ENCODE measurements around the gene PRKD1. TPM values are rescaled to one million over a fixed set of nuclear protein-coding genes. Genes with fewer than 3 reads are reported as not detected.

Gene PRKD1
- total and polyA plus RNA-seq, 3 donors from 2014 or later: 29.9 to 82.9 (median 67.2) TPM

DNA sequence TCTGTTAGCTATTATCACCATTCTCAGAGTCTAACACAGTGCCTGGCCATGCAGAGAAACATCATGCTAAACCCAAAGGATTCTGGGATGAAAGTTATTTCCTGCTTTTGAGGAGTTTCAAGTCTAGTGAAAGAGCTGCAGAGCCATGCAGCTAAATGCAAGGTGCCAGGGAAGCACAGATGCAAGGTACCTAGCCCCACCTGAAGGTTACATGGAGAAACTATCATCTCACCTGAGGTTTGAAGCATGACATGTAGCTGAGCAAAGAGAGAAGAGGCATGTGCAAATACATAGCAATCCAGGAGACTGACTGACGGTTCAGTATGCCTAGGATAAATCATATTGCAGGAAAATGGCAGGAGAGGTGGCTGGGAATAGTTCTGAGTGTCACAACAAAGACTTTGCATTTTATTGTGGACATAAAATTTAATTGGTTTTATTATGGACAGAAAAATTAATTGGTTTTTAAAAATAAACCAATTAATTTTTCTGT lies 170.4 kb downstream of the PRKD1 start:
- Histone ChIP-seq H3K9me3 (no peaks in the 10 kb centered on the region), H3K36me3 (ENCODE audit: low read depth, missing control alignments) (no peaks in the 10 kb centered on the region), H3K4me1 (peaks cover 5% of the 10 kb centered on the region), H3K27me3 (no peaks in the 10 kb centered on the region), H3K4me3 (no peak overlapping the region), H3K27ac (no peak overlapping the region)
- 88 to 93% methylated on average over 1 of the region's 1 CpG for WGBS, 2 donors
- TF ChIP-seq, protein P1, sequence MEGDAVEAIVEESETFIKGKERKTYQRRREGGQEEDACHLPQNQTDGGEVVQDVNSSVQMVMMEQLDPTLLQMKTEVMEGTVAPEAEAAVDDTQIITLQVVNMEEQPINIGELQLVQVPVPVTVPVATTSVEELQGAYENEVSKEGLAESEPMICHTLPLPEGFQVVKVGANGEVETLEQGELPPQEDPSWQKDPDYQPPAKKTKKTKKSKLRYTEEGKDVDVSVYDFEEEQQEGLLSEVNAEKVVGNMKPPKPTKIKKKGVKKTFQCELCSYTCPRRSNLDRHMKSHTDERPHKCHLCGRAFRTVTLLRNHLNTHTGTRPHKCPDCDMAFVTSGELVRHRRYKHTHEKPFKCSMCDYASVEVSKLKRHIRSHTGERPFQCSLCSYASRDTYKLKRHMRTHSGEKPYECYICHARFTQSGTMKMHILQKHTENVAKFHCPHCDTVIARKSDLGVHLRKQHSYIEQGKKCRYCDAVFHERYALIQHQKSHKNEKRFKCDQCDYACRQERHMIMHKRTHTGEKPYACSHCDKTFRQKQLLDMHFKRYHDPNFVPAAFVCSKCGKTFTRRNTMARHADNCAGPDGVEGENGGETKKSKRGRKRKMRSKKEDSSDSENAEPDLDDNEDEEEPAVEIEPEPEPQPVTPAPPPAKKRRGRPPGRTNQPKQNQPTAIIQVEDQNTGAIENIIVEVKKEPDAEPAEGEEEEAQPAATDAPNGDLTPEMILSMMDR (IDR thresholded peaks at IDR 0.05): no peak
- no peak for TF ChIP-seq POLR2A (IDR thresholded peaks at IDR 0.05)
- intact Hi-C loops (cut with DNase I; ENCODE audit: low total_unique reads): no loop called here
- DNase-seq: no peak

DNA sequence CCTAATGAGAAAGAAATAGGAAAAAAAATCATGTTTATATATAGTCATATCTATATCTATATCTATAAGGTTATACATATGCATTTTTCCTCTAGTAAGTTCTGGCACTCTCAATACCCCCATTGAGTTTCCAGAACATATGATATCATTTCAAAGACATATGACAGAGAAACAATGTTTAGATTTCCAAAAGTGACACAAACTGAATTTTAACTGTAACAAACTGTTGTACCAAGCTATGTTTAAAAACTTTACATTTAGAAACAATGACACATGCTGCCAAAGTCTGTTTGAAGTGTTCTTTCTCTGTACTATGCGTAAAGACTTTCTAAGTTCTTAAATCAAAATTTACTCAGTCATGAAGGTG lies 171.6 kb downstream of the PRKD1 start:
- no peaks in the 10 kb centered on the region for H3K9me3 ChIP-seq
- H3K36me3 ChIP-seq (ENCODE audit: low read depth, missing control alignments): no peaks in the 10 kb centered on the region
- peak overlapping the region in 1 of 2 donors; percentile 5 for H3K27ac ChIP-seq
- intact Hi-C loops (cut with DNase I; ENCODE audit: low total_unique reads): no loop called here
- no peak overlapping the region for H3K4me3 ChIP-seq
- no peak for TF ChIP-seq POLR2A (IDR thresholded peaks at IDR 0.05)
- TF ChIP-seq, protein P1 (IDR thresholded peaks at IDR 0.05): no peak
- WGBS, 2 donors: 59 to 77% methylated on average over 1 of the region's 1 CpG
- no peak for DNase-seq
- no peaks in the 10 kb centered on the region for H3K27me3 ChIP-seq
- peaks cover 5% of the 10 kb centered on the region for H3K4me1 ChIP-seq

- Histone ChIP-seq H3K27ac (peak overlapping the region; percentile 37 to 40), H3K4me1 (peaks cover 5% of the 10 kb centered on the region), H3K27me3 (no peaks in the 10 kb centered on the region), H3K9me3 (no peaks in the 10 kb centered on the region), H3K36me3 (ENCODE audit: low read depth, missing control alignments) (no peaks in the 10 kb centered on the region), H3K4me3 (no peak overlapping the region)
- DNase-seq: no peak
- TF ChIP-seq, protein P1 (IDR thresholded peaks at IDR 0.05): no peak
- TF ChIP-seq POLR2A (IDR thresholded peaks at IDR 0.05): no peak
- WGBS, 2 donors: 34 to 41% methylated on average over 4 of the region's 4 CpGs
- intact Hi-C loops (cut with DNase I; ENCODE audit: low total_unique reads): no loop called here
These were observed 172.2 kb downstream of the PRKD1 start for GRCh38 chr14:29755311-29756018.

DNA sequence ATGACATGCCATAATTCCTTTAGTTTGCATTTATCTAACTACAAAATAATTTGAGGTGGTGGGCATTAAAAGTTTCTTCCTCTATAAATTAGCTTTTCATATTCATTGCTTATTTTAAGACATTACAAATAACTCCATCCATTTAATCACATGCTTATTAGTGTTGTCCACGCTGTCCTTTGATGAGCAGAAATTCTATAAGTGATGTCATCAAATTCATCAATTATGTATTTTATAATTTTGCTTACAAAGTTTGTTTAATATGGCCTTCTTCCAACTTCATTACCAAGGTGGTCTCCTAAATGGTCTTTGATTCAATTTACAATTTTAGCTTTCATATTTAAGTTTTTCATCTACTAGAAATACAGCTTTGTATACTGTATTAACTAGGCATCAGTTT lies 173.5 kb downstream of the PRKD1 start:
- Histone ChIP-seq H3K9me3 (no peaks in the 10 kb centered on the region), H3K36me3 (ENCODE audit: low read depth, missing control alignments) (no peaks in the 10 kb centered on the region), H3K4me1 (peaks cover 5% of the 10 kb centered on the region), H3K4me3 (no peak overlapping the region), H3K27me3 (no peaks in the 10 kb centered on the region), H3K27ac (no peak overlapping the region)
- WGBS, 2 donors: 50 to 95% methylated on average over 1 of the region's 1 CpG
- no peak for DNase-seq
- no peak for TF ChIP-seq POLR2A (IDR thresholded peaks at IDR 0.05)
- TF ChIP-seq, protein P1 (IDR thresholded peaks at IDR 0.05): no peak
- intact Hi-C loops (cut with DNase I; ENCODE audit: low total_unique reads): no loop called here
